H1 (cell line): ENCODE data around the gene CARM1. TPM values are rescaled to one million over a fixed set of nuclear protein-coding genes. Genes with fewer than 3 reads are reported as not detected.

ENCODE experiments used
- ATF3 ChIP-seq: IDR thresholded peaks from 2 replicates; pipeline ENCODE4 v1.6.1; 2011; ENCODE audit warnings: low read depth, mild to moderate bottlenecking, low read length; ENCODE audit not compliant: insufficient read depth
- CHD1 ChIP-seq: IDR thresholded peaks from 2 replicates; pipeline ENCODE4 v1.6.1; 2012; ENCODE audit warnings: low read depth, low read length, improper control_type of control experiment
- CHD2 ChIP-seq: IDR thresholded peaks from 2 replicates; pipeline ENCODE4 v1.6.1; 2012; ENCODE audit warnings: low read length, improper control_type of control experiment
- CTCF ChIP-seq, 3 experiments: IDR thresholded peaks; 1 replicate in 2 of 3; 2 replicates in 1 of 3; pipeline versions ENCODE4 v1.5.1 to v1.6.1; 2011; ENCODE audit warnings: low read length in 3 of 3, mild to moderate bottlenecking in 3 of 3, inconsistent platforms in 2 of 3, low read depth in 1 of 3, moderate library complexity in 1 of 3; ENCODE audit not compliant: insufficient read depth in 1 of 3; ENCODE audit errors: control extremely low read depth in 1 of 3
- EGR1 ChIP-seq: IDR thresholded peaks from 2 replicates; pipeline ENCODE4 v1.6.1; 2011; ENCODE audit warnings: low read depth, low read length, borderline replicate concordance
- GTF2F1 ChIP-seq: IDR thresholded peaks from 2 replicates; pipeline ENCODE4 v1.6.1; 2012; ENCODE audit warnings: low read depth, low read length, improper control_type of control experiment, borderline replicate concordance
- HDAC2 ChIP-seq, 2 experiments: fragments of 300-600 bp in 1 of 2; sonication (generic) in 1 of 2; IDR thresholded peaks; 2 replicates each; pipeline ENCODE4 v1.6.1; 2011 to 2012; ENCODE audit warnings: low read depth in 2 of 2, low read length in 2 of 2, mild to moderate bottlenecking in 2 of 2, moderate library complexity in 2 of 2, borderline replicate concordance in 1 of 2, inconsistent platforms in 1 of 2
- JUN ChIP-seq: IDR thresholded peaks from 2 replicates; pipeline ENCODE4 v1.6.1; 2011; ENCODE audit warnings: low read depth, mild to moderate bottlenecking, improper control_type of control experiment, low read length
- JUND ChIP-seq: IDR thresholded peaks from 2 replicates; pipeline ENCODE4 v1.6.1; 2011; ENCODE audit warnings: mild to moderate bottlenecking, improper control_type of control experiment, low read length
- KDM1A ChIP-seq: fragments of 200-600, 300-600 bp; sonication (generic); IDR thresholded peaks from 2 replicates; pipeline ENCODE4 v1.7.1; 2016; ENCODE audit warnings: mild to moderate bottlenecking, low read length, borderline replicate concordance
- KDM4A ChIP-seq: IDR thresholded peaks from one replicate; pipeline ENCODE4 v1.7.1; 2012; ENCODE audit warnings: low read depth, mild to moderate bottlenecking, moderate library complexity, low read length, inconsistent platforms; ENCODE audit not compliant: severe bottlenecking
- MAFK ChIP-seq: IDR thresholded peaks from 2 replicates; pipeline ENCODE4 v1.6.1; 2012; ENCODE audit warnings: low read depth, mild to moderate bottlenecking, improper control_type of control experiment, low read length
- NRF1 ChIP-seq: IDR thresholded peaks from 2 replicates; pipeline ENCODE4 v1.6.1; 2011; ENCODE audit warnings: mild to moderate bottlenecking, low read depth, low read length, improper control_type of control experiment
- RAD21 ChIP-seq, 2 experiments: IDR thresholded peaks in 1 of 2; conservative IDR thresholded peaks in 1 of 2; 2 replicates each; pipeline ENCODE4 v1.6.1; 2011; ENCODE audit warnings: low read depth in 2 of 2, low read length in 2 of 2, improper control_type of control experiment in 1 of 2, inconsistent platforms in 1 of 2, mild to moderate bottlenecking in 1 of 2, moderate library complexity in 1 of 2
- RBBP5 ChIP-seq: IDR thresholded peaks from 2 replicates; pipeline ENCODE4 v1.7.1; 2012; ENCODE audit warnings: low read depth, mild to moderate bottlenecking, inconsistent platforms, low read length, moderate library complexity, borderline replicate concordance
- RXRA ChIP-seq: IDR thresholded peaks from 2 replicates; pipeline ENCODE4 v1.6.1; 2011; ENCODE audit warnings: low read depth, mild to moderate bottlenecking, low read length, moderate library complexity; ENCODE audit not compliant: insufficient read depth
- SP1 ChIP-seq: IDR thresholded peaks from 2 replicates; pipeline ENCODE4 v1.6.1; 2011; ENCODE audit warnings: low read depth, low read length
- SP2 ChIP-seq: IDR thresholded peaks from 2 replicates; pipeline ENCODE4 v1.6.1; 2012; ENCODE audit warnings: mild to moderate bottlenecking, low read length, inconsistent platforms
- SP4 ChIP-seq: IDR thresholded peaks from 2 replicates; pipeline ENCODE4 v1.6.1; 2012; ENCODE audit warnings: low read length, inconsistent platforms
- YY1 ChIP-seq: IDR thresholded peaks from 2 replicates; pipeline ENCODE4 v1.6.1; 2011; ENCODE audit warnings: low read depth, mild to moderate bottlenecking, low read length
- polyA plus RNA-seq, 7 experiments: library from polyadenylated mRNA; depleted of rRNA in 3 of 7; stranded (reverse) in 5 of 7; unstranded in 2 of 7; fragments of >200 nt in 5 of 7; fragments of 200-250 nt in 2 of 7; gene quantifications; 1 replicate in 5 of 7; 2 replicates in 1 of 7; 4 replicates in 1 of 7; pipeline versions ENCODE4 v1.2.1 to v1.2.3, GENCODE V29; 2011 to 2013; ENCODE audit warnings: missing spikeins in 2 of 7, mixed read lengths in 2 of 7
- total RNA-seq: library from RNA; stranded (reverse); fragmentation: NEBNext Ultra II Directional; extraction: Animal tissue kit (Norgen Biotek cat#: 25700); gene quantifications from 2 replicates; pipeline ENCODE4 v1.2.1, GENCODE V29; 2021

CARM1 gene
- total and polyA plus RNA-seq, 2 of the 8 experiments (the other 6 are each of a cell fraction or from before 2014, with no cell fraction given) = 134 to 164 TPM

GRCh38 chr19:10870955-10871603 is at the start of gene CARM1 (continued):
- no peak for TF ChIP-seq HDAC2 (IDR thresholded peaks at IDR 0.05; ENCODE audit: borderline replicate concordance in 1 of 2, low read depth in 2 of 2, low read length in 2 of 2)
- no peak for TF ChIP-seq RXRA
- peak; percentile 76 for TF ChIP-seq SP1
- peak; percentile 73 for TF ChIP-seq CHD2
- no peak for TF ChIP-seq MAFK
- TF ChIP-seq ATF3 = peak; percentile 52; the same call in 1 of the 2 replicates
- TF ChIP-seq KDM4A = no peak
- TF ChIP-seq EGR1 = no peak; the same call in 1 of the 2 replicates
- TF ChIP-seq RBBP5 = no peak
- TF ChIP-seq NRF1 = no peak
- TF ChIP-seq RAD21 (IDR thresholded peaks at IDR 0.05 in 1 of 2, conservative IDR thresholded peaks at IDR 0.05 in 1 of 2; ENCODE audit: low read depth in 2 of 2, low read length in 2 of 2) = peak; percentile 37 to 70; a peak in 3 of 4 replicates
- no peak for TF ChIP-seq KDM1A
- TF ChIP-seq GTF2F1 = no peak
- no peak for TF ChIP-seq JUND
- no peak for TF ChIP-seq JUN
- TF ChIP-seq SP2 = no peak
- TF ChIP-seq CHD1 = no peak
- peak; percentile 92 for TF ChIP-seq SP4
- TF ChIP-seq YY1 = no peak
- TF ChIP-seq CTCF (IDR thresholded peaks at IDR 0.05; ENCODE audit: control extremely low read depth in 1 of 3, insufficient read depth in 1 of 3, low read depth in 1 of 3, low read length in 3 of 3) = peak; percentile 72 to 97 (median 95)
